WTC11 (cell line): Measurements from ENCODE around the gene SCAND1. TPM values are rescaled to one million over a fixed set of nuclear protein-coding genes. Genes with fewer than 3 reads are reported as not detected.

Experiments used
- ATAC-seq: fragments of 200-7000 bp; cut with Tn5 transposase; 2 replicates; pipeline ENCODE4 v1.10.0; 2021; ENCODE audit warnings: mild to moderate bottlenecking, moderate library complexity
- CTCF ChIA-PET: fragments of 300-600 bp; sonication (Branson Sonifier 250); formaldehyde crosslinking; loops from one replicate; lab custom pipeline; 2021; ENCODE audit warnings: antibody characterized with exemption; lab: Charles Lee
- POLR2A ChIA-PET: fragments of 350-600 bp; sonication (Branson Sonifier 250); formaldehyde crosslinking; loops from one replicate; lab custom pipeline; 2021; ENCODE audit warnings: antibody characterized with exemption; lab: Charles Lee
- DNase-seq: peaks from one replicate; pipeline ENCODE4 v3.0.0; 2021; ENCODE audit warnings: low spot score
- H3K27ac Mint-ChIP-seq: 2 replicates; pipeline ENCODE4 v1.8.0; 2021; ENCODE audit warnings: mixed read lengths
- H3K27me3 Mint-ChIP-seq: 2 replicates; pipeline ENCODE4 v1.8.0; 2021; ENCODE audit warnings: low read depth, mild to moderate bottlenecking, moderate library complexity, mixed read lengths
- H3K36me3 Mint-ChIP-seq: 2 replicates; pipeline ENCODE4 v1.8.0; 2021; ENCODE audit warnings: mixed read lengths
- H3K4me1 Mint-ChIP-seq: 2 replicates; pipeline ENCODE4 v1.8.0; 2022; ENCODE audit warnings: mixed read lengths
- H3K4me3 Mint-ChIP-seq: 2 replicates; pipeline ENCODE4 v1.8.0; 2021; ENCODE audit warnings: mild to moderate bottlenecking, moderate library complexity, mixed read lengths
- H3K9me3 Mint-ChIP-seq: 2 replicates; pipeline ENCODE4 v1.8.0; 2021; ENCODE audit warnings: mixed read lengths
- ATF1 ChIP-seq: sonication (generic); formaldehyde crosslinking; IDR thresholded peaks from 2 replicates; pipeline ENCODE4 v1.8.1; 2023; ENCODE audit warnings: mild to moderate bottlenecking, moderate library complexity, missing genetic modification reagents
- ESRRA ChIP-seq: sonication (generic); formaldehyde crosslinking; IDR thresholded peaks from 2 replicates; pipeline ENCODE4 v1.8.1; 2022; ENCODE audit warnings: mild to moderate bottlenecking, missing genetic modification reagents, borderline replicate concordance
- GRHL2 ChIP-seq: fragments of 250-450 bp; sonication (Bioruptor Pico); IDR thresholded peaks from 2 replicates; pipeline ENCODE4 v1.8.0; 2022; ENCODE audit warnings: mild to moderate bottlenecking, moderate library complexity; ENCODE audit not compliant: insufficient replicate concordance, severe bottlenecking
- NFATC4 ChIP-seq: fragments of 250-450 bp; sonication (Bioruptor Pico); IDR thresholded peaks from 2 replicates; pipeline ENCODE4 v1.9.0; 2021; ENCODE audit warnings: mild to moderate bottlenecking
- NR1H2 ChIP-seq: sonication (generic); formaldehyde crosslinking; IDR thresholded peaks from 2 replicates; pipeline ENCODE4 v1.9.0; 2021; ENCODE audit warnings: mild to moderate bottlenecking, moderate library complexity, missing genetic modification reagents
- NR2C2 ChIP-seq: sonication (generic); formaldehyde crosslinking; IDR thresholded peaks from 2 replicates; pipeline ENCODE4 v1.8.0; 2022; ENCODE audit warnings: mild to moderate bottlenecking, missing genetic modification reagents
- RELA ChIP-seq: sonication (generic); formaldehyde crosslinking; IDR thresholded peaks from 2 replicates; pipeline ENCODE4 v1.8.1; 2022; ENCODE audit warnings: missing genetic modification reagents, mild to moderate bottlenecking, borderline replicate concordance
- SMAD3 ChIP-seq: sonication (generic); formaldehyde crosslinking; IDR thresholded peaks from 2 replicates; pipeline ENCODE4 v1.8.0; 2022; ENCODE audit warnings: missing genetic modification reagents, mild to moderate bottlenecking, borderline replicate concordance
- SMAD4 ChIP-seq: sonication (generic); formaldehyde crosslinking; IDR thresholded peaks from 2 replicates; pipeline ENCODE4 v1.8.0; 2022; ENCODE audit warnings: mild to moderate bottlenecking, missing genetic modification reagents
- TEAD4 ChIP-seq: sonication (generic); formaldehyde crosslinking; IDR thresholded peaks from 2 replicates; pipeline ENCODE4 v1.8.0; 2022; ENCODE audit warnings: mild to moderate bottlenecking, missing genetic modification reagents
- ZNF121 ChIP-seq: sonication (generic); formaldehyde crosslinking; IDR thresholded peaks from 2 replicates; pipeline ENCODE4 v1.8.0; 2023; ENCODE audit warnings: missing genetic modification reagents
- ZNF232 ChIP-seq: sonication (generic); formaldehyde crosslinking; IDR thresholded peaks from 2 replicates; pipeline ENCODE4 v1.8.0; 2022; ENCODE audit warnings: mild to moderate bottlenecking, missing genetic modification reagents
- total RNA-seq: library from RNA; stranded (reverse); gene quantifications from 3 replicates; pipeline ENCODE4 v1.2.3, GENCODE V29; 2021
- TF ChIP-seq, protein P1 (sequence below): sonication (generic); formaldehyde crosslinking; IDR thresholded peaks from 2 replicates; pipeline ENCODE4 v1.8.0; 2023; ENCODE audit warnings: missing genetic modification reagents, mild to moderate bottlenecking, borderline replicate concordance
- TF ChIP-seq, protein P2 (sequence below): fragments of 250-450 bp; sonication (Bioruptor Pico); conservative IDR thresholded peaks from 2 replicates; pipeline ENCODE4 v1.9.0; 2021; ENCODE audit warnings: mild to moderate bottlenecking
- TF ChIP-seq, protein P3 (sequence below): sonication (generic); formaldehyde crosslinking; IDR thresholded peaks from 2 replicates; pipeline ENCODE4 v1.8.1; 2022; ENCODE audit warnings: mild to moderate bottlenecking, moderate library complexity, missing genetic modification reagents
- TF ChIP-seq, protein P4 (sequence below): fragments of 250-450 bp; sonication (Bioruptor Pico); IDR thresholded peaks from 2 replicates; pipeline ENCODE4 v1.9.0; 2021; ENCODE audit warnings: mild to moderate bottlenecking, borderline replicate concordance
- TF ChIP-seq, protein P5 (sequence below): sonication (generic); formaldehyde crosslinking; IDR thresholded peaks from 2 replicates; pipeline ENCODE4 v1.8.1; 2022; ENCODE audit warnings: low read depth, mild to moderate bottlenecking, moderate library complexity, missing genetic modification reagents, borderline replicate concordance
- TF ChIP-seq, protein P6 (sequence below): sonication (generic); formaldehyde crosslinking; IDR thresholded peaks from 2 replicates; pipeline ENCODE4 v1.8.0; 2022; ENCODE audit warnings: mild to moderate bottlenecking, missing genetic modification reagents

Gene SCAND1
- total RNA-seq, 1 experiment from 2014 or later: 103 TPM

DNA sequence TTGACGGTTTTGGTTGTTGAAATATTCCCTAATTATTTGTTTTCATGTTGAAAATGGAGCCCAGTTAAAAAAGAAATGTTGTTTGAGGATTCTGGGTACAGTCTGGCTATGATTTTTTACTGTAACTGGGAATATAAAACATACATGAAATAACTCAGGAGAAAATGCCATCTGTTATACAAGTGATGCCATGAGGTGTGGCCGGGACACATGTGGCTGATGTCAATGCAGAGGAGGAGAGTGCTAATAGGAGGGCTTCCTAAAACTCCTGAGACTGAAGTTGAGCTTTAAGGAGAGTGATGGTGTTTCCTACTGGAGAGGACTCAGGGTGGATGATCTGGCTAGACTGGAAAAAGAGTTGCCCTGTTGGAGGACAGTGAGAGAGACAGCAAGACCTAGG, 12.7 kb downstream of the SCAND1 start:
- no peak overlapping the region for H3K4me3 Mint-ChIP-seq
- H3K9me3 Mint-ChIP-seq: no peaks in the 10 kb centered on the region
- H3K4me1 Mint-ChIP-seq: peaks cover 11% of the 10 kb centered on the region
- ChIA-PET POLR2A (no interaction called here), CTCF (no interaction called here)
- H3K27ac Mint-ChIP-seq: no peak overlapping the region
- DNase-seq (no peak), ATAC-seq (no peak)
- H3K36me3 Mint-ChIP-seq: peaks cover 42% of the 10 kb centered on the region
- H3K27me3 Mint-ChIP-seq: no peaks in the 10 kb centered on the region
- TF ChIP-seq, protein P1, sequence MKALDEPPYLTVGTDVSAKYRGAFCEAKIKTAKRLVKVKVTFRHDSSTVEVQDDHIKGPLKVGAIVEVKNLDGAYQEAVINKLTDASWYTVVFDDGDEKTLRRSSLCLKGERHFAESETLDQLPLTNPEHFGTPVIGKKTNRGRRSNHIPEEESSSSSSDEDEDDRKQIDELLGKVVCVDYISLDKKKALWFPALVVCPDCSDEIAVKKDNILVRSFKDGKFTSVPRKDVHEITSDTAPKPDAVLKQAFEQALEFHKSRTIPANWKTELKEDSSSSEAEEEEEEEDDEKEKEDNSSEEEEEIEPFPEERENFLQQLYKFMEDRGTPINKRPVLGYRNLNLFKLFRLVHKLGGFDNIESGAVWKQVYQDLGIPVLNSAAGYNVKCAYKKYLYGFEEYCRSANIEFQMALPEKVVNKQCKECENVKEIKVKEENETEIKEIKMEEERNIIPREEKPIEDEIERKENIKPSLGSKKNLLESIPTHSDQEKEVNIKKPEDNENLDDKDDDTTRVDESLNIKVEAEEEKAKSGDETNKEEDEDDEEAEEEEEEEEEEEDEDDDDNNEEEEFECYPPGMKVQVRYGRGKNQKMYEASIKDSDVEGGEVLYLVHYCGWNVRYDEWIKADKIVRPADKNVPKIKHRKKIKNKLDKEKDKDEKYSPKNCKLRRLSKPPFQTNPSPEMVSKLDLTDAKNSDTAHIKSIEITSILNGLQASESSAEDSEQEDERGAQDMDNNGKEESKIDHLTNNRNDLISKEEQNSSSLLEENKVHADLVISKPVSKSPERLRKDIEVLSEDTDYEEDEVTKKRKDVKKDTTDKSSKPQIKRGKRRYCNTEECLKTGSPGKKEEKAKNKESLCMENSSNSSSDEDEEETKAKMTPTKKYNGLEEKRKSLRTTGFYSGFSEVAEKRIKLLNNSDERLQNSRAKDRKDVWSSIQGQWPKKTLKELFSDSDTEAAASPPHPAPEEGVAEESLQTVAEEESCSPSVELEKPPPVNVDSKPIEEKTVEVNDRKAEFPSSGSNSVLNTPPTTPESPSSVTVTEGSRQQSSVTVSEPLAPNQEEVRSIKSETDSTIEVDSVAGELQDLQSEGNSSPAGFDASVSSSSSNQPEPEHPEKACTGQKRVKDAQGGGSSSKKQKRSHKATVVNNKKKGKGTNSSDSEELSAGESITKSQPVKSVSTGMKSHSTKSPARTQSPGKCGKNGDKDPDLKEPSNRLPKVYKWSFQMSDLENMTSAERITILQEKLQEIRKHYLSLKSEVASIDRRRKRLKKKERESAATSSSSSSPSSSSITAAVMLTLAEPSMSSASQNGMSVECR: no peak
- TF ChIP-seq, protein P2, sequence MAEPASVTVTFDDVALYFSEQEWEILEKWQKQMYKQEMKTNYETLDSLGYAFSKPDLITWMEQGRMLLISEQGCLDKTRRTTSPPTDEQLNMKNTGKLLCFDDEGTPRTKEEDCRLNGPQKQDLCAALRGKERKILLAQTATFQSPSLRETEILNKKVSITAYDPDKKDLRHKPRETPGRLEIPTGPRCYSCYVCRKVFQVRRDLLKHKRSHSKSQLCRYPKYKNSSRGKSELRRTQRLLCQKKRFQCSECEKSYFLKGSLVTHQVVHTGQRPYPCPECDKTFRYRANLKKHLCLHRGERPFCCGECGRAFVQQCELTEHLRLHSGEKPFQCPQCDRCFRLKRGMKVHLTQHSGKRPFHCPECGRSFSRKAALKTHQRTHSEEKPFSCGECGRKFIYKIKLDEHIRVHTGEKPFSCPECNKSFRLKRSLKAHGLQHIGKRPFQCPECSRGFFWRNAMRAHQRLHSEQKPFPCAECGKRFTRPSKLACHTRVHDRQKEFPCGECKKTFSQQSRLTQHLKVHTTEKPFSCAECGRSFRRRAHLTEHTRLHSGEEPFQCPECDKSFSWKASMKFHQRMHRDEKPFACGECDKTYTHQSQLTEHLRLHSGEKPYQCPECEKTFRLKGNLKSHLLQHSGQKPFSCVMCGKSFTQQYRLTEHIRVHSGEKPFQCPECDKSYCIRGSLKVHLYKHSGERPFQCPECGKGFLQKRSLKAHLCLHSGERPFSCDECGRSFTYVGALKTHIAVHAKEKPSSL (CRISPR knock-in tag): no peak
- TF ChIP-seq TEAD4 (CRISPR knock-in tag) (no peak), ATF1 (no peak), RELA (CRISPR knock-in tag) (no peak), GRHL2 (CRISPR knock-in tag) (no peak), SMAD4 (CRISPR knock-in tag) (no peak), ESRRA (no peak), SMAD3 (CRISPR knock-in tag) (no peak), ZNF232 (no peak), ZNF121 (CRISPR knock-in tag) (no peak), NR2C2 (CRISPR knock-in tag) (no peak), NR1H2 (CRISPR knock-in tag) (no peak), NFATC4 (CRISPR knock-in tag) (no peak)
- TF ChIP-seq, protein P3, sequence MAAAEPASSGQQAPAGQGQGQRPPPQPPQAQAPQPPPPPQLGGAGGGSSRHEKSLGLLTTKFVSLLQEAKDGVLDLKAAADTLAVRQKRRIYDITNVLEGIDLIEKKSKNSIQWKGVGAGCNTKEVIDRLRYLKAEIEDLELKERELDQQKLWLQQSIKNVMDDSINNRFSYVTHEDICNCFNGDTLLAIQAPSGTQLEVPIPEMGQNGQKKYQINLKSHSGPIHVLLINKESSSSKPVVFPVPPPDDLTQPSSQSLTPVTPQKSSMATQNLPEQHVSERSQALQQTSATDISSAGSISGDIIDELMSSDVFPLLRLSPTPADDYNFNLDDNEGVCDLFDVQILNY (CRISPR knock-in tag): no peak
- TF ChIP-seq, protein P4, sequence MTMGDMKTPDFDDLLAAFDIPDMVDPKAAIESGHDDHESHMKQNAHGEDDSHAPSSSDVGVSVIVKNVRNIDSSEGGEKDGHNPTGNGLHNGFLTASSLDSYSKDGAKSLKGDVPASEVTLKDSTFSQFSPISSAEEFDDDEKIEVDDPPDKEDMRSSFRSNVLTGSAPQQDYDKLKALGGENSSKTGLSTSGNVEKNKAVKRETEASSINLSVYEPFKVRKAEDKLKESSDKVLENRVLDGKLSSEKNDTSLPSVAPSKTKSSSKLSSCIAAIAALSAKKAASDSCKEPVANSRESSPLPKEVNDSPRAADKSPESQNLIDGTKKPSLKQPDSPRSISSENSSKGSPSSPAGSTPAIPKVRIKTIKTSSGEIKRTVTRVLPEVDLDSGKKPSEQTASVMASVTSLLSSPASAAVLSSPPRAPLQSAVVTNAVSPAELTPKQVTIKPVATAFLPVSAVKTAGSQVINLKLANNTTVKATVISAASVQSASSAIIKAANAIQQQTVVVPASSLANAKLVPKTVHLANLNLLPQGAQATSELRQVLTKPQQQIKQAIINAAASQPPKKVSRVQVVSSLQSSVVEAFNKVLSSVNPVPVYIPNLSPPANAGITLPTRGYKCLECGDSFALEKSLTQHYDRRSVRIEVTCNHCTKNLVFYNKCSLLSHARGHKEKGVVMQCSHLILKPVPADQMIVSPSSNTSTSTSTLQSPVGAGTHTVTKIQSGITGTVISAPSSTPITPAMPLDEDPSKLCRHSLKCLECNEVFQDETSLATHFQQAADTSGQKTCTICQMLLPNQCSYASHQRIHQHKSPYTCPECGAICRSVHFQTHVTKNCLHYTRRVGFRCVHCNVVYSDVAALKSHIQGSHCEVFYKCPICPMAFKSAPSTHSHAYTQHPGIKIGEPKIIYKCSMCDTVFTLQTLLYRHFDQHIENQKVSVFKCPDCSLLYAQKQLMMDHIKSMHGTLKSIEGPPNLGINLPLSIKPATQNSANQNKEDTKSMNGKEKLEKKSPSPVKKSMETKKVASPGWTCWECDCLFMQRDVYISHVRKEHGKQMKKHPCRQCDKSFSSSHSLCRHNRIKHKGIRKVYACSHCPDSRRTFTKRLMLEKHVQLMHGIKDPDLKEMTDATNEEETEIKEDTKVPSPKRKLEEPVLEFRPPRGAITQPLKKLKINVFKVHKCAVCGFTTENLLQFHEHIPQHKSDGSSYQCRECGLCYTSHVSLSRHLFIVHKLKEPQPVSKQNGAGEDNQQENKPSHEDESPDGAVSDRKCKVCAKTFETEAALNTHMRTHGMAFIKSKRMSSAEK (CRISPR knock-in tag): no peak
- TF ChIP-seq, protein P5, sequence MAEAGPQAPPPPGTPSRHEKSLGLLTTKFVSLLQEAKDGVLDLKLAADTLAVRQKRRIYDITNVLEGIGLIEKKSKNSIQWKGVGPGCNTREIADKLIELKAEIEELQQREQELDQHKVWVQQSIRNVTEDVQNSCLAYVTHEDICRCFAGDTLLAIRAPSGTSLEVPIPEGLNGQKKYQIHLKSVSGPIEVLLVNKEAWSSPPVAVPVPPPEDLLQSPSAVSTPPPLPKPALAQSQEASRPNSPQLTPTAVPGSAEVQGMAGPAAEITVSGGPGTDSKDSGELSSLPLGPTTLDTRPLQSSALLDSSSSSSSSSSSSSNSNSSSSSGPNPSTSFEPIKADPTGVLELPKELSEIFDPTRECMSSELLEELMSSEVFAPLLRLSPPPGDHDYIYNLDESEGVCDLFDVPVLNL (CRISPR knock-in tag): no peak
- TF ChIP-seq, protein P6, sequence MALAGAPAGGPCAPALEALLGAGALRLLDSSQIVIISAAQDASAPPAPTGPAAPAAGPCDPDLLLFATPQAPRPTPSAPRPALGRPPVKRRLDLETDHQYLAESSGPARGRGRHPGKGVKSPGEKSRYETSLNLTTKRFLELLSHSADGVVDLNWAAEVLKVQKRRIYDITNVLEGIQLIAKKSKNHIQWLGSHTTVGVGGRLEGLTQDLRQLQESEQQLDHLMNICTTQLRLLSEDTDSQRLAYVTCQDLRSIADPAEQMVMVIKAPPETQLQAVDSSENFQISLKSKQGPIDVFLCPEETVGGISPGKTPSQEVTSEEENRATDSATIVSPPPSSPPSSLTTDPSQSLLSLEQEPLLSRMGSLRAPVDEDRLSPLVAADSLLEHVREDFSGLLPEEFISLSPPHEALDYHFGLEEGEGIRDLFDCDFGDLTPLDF: no peak
